IPS-20b (cell line): ENCODE measurements around the gene HMG20A.

ENCODE experiments used
- H3K27ac ChIP-seq: one replicate; pipeline ENCODE4 v1.5.1; 2013; ENCODE audit warnings: low read length
- H3K27me3 ChIP-seq: 2 replicates; pipeline ENCODE4 v1.6.1; 2013; ENCODE audit warnings: mild to moderate bottlenecking, low read length, inconsistent platforms; ENCODE audit not compliant: insufficient read depth
- H3K36me3 ChIP-seq: 2 replicates; pipeline ENCODE4 v1.6.1; 2013; ENCODE audit warnings: low read depth, mild to moderate bottlenecking, inconsistent platforms, low read length, moderate library complexity; ENCODE audit not compliant: insufficient read depth
- H3K4me1 ChIP-seq: 2 replicates; pipeline ENCODE4 v1.6.1; 2013; ENCODE audit warnings: mild to moderate bottlenecking, control low read depth, inconsistent platforms, low read length, moderate library complexity; ENCODE audit not compliant: insufficient read depth
- H3K4me3 ChIP-seq: 2 replicates; pipeline ENCODE4 v1.5.1; 2013; ENCODE audit warnings: mild to moderate bottlenecking, low read length, inconsistent platforms
- H3K9ac ChIP-seq: 2 replicates; pipeline ENCODE4 v1.6.1; 2013; ENCODE audit warnings: low read depth, mild to moderate bottlenecking, inconsistent platforms, low read length, moderate library complexity
- H3K9me3 ChIP-seq: 2 replicates; pipeline ENCODE4 v1.6.1; 2013; ENCODE audit warnings: mild to moderate bottlenecking, low read depth, low read length, inconsistent platforms; ENCODE audit not compliant: insufficient read depth

The HMG20A gene

GRCh38 chr15:77420610-77421369, at the start of gene HMG20A:
TSS of gene HMG20A (plus strand) at chr15:77420888. CDS start at chr15:77458408, 37,520 bp downstream.
- 0 out of 2 replicates have a peak, but pooled peaks cover 9% of the 10 kb centered on the region for H3K27me3 ChIP-seq
- H3K4me1 ChIP-seq: peaks cover 30% of the 10 kb centered on the region

DNA sequence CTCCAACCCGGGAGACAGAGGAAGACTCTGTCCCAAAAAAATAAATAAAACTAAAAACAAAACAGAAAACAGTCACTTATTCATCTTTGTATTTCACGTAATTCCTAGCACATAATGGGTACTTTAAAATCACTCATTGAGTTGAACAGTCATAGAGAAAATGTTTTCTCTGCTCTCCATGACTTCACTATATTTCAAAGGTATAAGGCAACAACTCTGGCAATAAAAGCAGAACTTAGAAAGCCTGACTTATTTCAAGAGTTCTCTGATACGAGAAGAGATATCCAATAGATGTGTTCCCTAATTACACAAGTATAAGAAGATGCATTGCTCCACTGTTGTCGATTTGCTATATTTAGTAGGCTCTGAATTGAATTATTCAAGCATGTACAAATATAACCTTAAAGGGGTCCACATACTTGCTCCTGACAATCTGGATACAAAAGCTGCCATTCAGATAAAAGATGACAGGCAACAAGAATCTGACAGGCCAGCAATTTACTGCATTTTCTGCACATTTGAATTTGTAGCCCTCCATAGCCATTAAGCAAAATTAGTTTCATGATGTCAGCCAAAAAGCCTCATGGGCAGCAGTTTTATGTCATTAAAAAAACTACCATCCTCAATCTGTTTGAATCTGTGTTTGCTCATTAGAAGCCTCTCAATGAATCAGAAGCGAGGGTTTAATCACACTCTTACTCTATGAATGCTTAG, 48.7 kb upstream of the HMG20A start:
- H3K27ac ChIP-seq: no peak overlapping the region
- H3K9ac ChIP-seq: no peak overlapping the region
- no peaks in the 10 kb centered on the region for H3K9me3 ChIP-seq
- no peaks in the 10 kb centered on the region for H3K36me3 ChIP-seq
- H3K4me1 ChIP-seq: 0 out of 2 replicates have a peak, but pooled peaks cover 3% of the 10 kb centered on the region
- H3K4me3 ChIP-seq: no peak overlapping the region
- no peaks in the 10 kb centered on the region for H3K27me3 ChIP-seq

More at GRCh38 chr15:77420610-77421369, at the start of gene HMG20A:
- Histone ChIP-seq H3K9me3 (no peaks in the 10 kb centered on the region), H3K9ac (peak within 1 kb of the TSS; percentile 89; the same call in 1 of the 2 replicates), H3K4me3 (peak within 1 kb of the TSS; percentile 80), H3K36me3 (no peaks in the 10 kb centered on the region), H3K27ac (peak within 1 kb of the TSS; percentile 80)

GRCh38 chr15:77373441-77373840, 47.2 kb upstream of the HMG20A start:
- Histone ChIP-seq H3K4me3 (no peak overlapping the region), H3K36me3 (no peaks in the 10 kb centered on the region), H3K9ac (no peak overlapping the region), H3K27ac (no peak overlapping the region), H3K27me3 (no peaks in the 10 kb centered on the region), H3K4me1 (0 out of 2 replicates have a peak, but pooled peaks cover 3% of the 10 kb centered on the region), H3K9me3 (no peaks in the 10 kb centered on the region)

- Histone ChIP-seq H3K4me3 (no peak overlapping the region), H3K9me3 (no peaks in the 10 kb centered on the region), H3K36me3 (no peaks in the 10 kb centered on the region), H3K27ac (no peak overlapping the region), H3K27me3 (no peaks in the 10 kb centered on the region), H3K9ac (no peak overlapping the region), H3K4me1 (0 out of 2 replicates have a peak, but pooled peaks cover 3% of the 10 kb centered on the region)
Measured at GRCh38 chr15:77375133-77375532, 45.6 kb upstream of the HMG20A start.

- H3K36me3 ChIP-seq: no peaks in the 10 kb centered on the region
- no peak overlapping the region for H3K9ac ChIP-seq
- H3K4me1 ChIP-seq: 0 out of 2 replicates have a peak, but pooled peaks cover 3% of the 10 kb centered on the region
- H3K27ac ChIP-seq: no peak overlapping the region
- no peaks in the 10 kb centered on the region for H3K27me3 ChIP-seq
- H3K4me3 ChIP-seq: no peak overlapping the region
- no peaks in the 10 kb centered on the region for H3K9me3 ChIP-seq
Measured at GRCh38 chr15:77376770-77377169, 43.9 kb upstream of the HMG20A start.

DNA sequence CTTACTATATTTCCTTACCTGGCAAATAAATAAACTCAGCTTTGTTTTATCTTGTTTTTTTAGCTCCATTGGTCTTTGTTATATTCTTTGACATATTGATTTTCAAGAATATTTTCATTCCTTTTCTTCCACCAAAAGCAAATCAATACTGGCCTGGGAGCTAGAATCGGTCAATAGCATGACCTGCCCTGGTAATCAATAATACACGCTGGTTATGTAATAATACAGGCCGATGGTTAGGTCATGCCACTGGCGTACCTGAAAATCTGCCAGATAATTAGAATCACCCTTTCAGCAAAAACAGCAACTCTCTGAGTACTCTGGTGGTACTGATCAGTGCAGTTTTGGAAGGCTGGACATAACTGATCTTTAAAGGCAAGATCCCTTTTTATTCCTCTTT, 40.7 kb upstream of the HMG20A start:
- Histone ChIP-seq H3K27me3 (no peaks in the 10 kb centered on the region), H3K4me1 (peaks cover 3% of the 10 kb centered on the region; the same call in 1 of the 2 replicates), H3K9me3 (no peaks in the 10 kb centered on the region), H3K36me3 (no peaks in the 10 kb centered on the region), H3K4me3 (no peak overlapping the region), H3K9ac (no peak overlapping the region), H3K27ac (no peak overlapping the region)

GRCh38 chr15:77384086-77384485, 36.6 kb upstream of the HMG20A start:
- no peaks in the 10 kb centered on the region for H3K27me3 ChIP-seq
- H3K9me3 ChIP-seq: no peaks in the 10 kb centered on the region
- no peak overlapping the region for H3K27ac ChIP-seq
- H3K36me3 ChIP-seq: no peaks in the 10 kb centered on the region
- peaks cover 9% of the 10 kb centered on the region; the same call in 1 of the 2 replicates for H3K4me1 ChIP-seq
- H3K9ac ChIP-seq: no peak overlapping the region
- H3K4me3 ChIP-seq: no peak overlapping the region

DNA sequence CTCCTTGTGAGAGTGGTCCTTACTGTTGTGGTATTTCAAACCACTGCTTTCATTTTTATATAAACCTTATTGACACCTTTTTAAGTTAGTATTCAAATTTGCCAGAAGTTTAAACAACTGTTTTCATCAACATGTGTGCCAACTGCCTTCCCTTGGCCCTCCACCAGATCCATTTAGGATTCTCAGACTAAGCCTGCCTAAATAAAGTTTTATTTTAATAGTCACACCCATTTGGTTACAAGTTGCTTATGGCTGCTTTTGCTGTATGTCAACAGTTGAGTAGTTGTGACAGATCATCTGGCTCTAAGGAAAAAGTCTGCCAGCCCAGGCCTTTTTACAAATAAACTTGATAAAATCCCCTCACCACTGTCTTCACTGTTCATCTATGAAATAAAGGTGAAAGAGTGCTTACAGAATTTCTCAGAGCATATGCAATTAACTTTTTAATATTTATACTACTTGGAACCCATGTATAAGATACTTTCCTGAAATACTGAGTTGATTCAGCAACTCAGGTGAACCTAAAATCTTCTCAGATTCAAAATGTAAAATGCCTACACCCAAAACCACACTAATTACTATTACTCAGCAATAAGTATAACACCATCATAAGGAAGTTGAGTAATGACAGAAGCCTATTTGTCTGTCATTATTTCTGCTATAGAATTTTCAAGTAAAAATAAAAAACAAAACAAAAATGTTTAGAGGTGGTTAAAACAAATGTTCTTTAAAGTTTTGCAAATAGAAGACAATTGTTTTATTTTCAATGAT, 35.9 kb upstream of the HMG20A start:
- no peak overlapping the region for H3K27ac ChIP-seq
- H3K4me1 ChIP-seq: peaks cover 9% of the 10 kb centered on the region; the same call in 1 of the 2 replicates
- H3K9me3 ChIP-seq: no peaks in the 10 kb centered on the region
- H3K27me3 ChIP-seq: no peaks in the 10 kb centered on the region
- no peaks in the 10 kb centered on the region for H3K36me3 ChIP-seq
- H3K4me3 ChIP-seq: no peak overlapping the region
- no peak overlapping the region for H3K9ac ChIP-seq

DNA sequence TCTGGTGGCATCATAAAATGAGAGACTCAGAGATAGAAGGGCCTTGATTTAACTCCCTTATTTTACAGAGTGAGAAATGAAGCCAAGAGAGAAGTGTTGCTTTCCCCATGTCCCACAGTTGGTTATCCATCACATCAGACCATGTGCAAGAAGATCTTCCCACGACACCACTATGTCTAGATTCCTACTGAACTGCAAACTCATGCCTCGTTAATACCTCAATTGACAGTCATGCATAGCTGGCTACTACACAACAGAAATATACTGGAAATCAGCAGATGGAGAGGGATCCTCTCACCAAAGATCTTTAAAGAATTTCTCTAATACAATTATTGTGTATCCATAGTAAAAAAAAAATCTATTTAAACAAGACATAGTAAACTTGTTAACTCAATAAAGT, 34.1 kb upstream of the HMG20A start:
- no peaks in the 10 kb centered on the region for H3K9me3 ChIP-seq

GRCh38 chr15:77387365-77388105, 33.2 kb upstream of the HMG20A start:
- Histone ChIP-seq H3K4me3 (no peak overlapping the region), H3K27me3 (no peaks in the 10 kb centered on the region), H3K4me1 (peaks cover 9% of the 10 kb centered on the region; the same call in 1 of the 2 replicates), H3K36me3 (no peaks in the 10 kb centered on the region), H3K27ac (no peak overlapping the region), H3K9ac (no peak overlapping the region), H3K9me3 (no peaks in the 10 kb centered on the region)

More for the DNA sequence above, 34.1 kb upstream of the HMG20A start:
- peaks cover 9% of the 10 kb centered on the region; the same call in 1 of the 2 replicates for H3K4me1 ChIP-seq
- H3K27ac ChIP-seq: no peak overlapping the region
- H3K36me3 ChIP-seq: no peaks in the 10 kb centered on the region
- H3K4me3 ChIP-seq: no peak overlapping the region
- no peaks in the 10 kb centered on the region for H3K27me3 ChIP-seq
- no peak overlapping the region for H3K9ac ChIP-seq
